ENCODE results near the gene TBX2.

The TBX2 gene

DNA sequence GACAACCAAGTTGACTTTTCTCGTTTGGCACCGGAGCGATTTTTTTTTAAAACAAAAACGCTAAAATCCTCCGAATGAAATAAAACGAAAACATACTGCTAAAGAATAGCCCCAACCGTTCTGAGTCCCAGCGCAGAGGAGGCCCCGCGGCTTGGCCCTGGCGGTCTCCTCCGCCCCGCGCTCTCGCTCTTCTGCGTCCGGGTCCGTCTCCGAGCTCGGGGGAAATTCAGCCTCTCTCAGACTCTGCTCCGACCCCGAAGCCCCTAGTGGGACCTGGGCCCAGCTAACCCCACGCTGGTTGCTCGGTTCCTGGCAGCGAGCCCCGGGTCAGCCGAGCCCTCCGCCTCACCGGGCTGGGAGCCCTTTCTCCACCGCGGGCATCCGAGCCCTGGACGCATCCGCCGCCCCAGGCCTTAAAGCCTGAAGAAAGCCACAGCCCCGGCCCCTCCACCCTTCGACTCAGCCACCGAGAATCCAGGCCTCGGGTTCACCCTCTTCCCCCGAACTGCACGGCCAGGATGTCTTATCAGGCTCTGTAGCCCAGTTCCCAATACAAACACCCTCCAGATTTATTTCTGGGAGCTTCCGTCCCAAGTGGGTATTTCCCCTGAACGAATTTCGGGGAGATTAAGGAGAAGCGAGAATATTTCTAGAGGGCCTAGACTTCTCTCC is 1.2 kb downstream of the TBX2 start:
- H3K27me3 ChIP-seq (ENCODE audit: control insufficient read depth in 1 of 2, insufficient read depth in 2 of 2, low read length in 2 of 2): peaks cover 64 to 91% of the 10 kb centered on the region in 2 donors

DNA sequence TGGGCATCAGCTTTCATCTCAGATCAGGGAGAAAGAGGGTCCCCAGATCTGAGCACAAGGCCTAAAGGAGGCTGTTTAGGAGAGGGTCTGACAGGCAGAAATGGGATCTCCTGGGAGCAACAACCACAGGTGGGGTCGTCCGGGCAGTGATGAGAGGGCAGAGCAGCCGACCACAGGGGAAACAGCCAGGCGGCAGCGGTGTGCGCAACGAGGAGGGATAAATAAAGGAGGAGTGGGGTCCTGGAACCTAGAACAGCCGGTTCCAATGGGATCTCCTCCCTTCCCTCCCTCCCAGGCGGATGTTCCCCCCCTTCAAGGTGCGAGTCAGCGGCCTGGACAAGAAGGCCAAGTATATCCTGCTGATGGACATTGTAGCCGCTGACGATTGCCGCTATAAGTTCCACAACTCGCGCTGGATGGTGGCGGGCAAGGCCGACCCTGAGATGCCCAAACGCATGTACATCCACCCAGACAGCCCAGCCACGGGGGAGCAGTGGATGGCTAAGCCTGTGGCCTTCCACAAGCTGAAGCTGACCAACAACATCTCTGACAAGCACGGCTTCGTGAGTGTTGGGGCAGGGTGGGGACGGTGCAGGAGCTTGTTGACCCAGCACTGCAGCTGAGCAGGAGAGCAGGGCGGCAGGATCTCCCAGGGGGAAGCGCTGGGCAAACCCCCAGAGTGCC is 1.9 kb downstream of the TBX2 start:
- Histone ChIP-seq H3K9me3 (ENCODE audit: low read length) (peaks cover 4% of the 10 kb centered on the region), H3K27me3 (ENCODE audit: control insufficient read depth in 1 of 2, insufficient read depth in 2 of 2, low read length in 2 of 2) (peaks cover 69 to 90% of the 10 kb centered on the region in 2 donors), H3K27ac (ENCODE audit: low read depth, low read length) (no peak overlapping the region), H3K36me3 (ENCODE audit: insufficient read depth, low read length) (no peaks in the 10 kb centered on the region), H3K4me1 (ENCODE audit: insufficient read depth, low read length) (peaks cover 32% of the 10 kb centered on the region), H3K4me3 (ENCODE audit: low read depth in 1 of 2, low read length in 2 of 2) (peak overlapping the region; percentile 8 to 45), H3K9ac (ENCODE audit: low read length) (no peak overlapping the region)

More for the DNA sequence above, 1.2 kb downstream of the TBX2 start:
- no peaks in the 10 kb centered on the region for H3K36me3 ChIP-seq (ENCODE audit: insufficient read depth, low read length)
- H3K4me1 ChIP-seq (ENCODE audit: insufficient read depth, low read length): peaks cover 32% of the 10 kb centered on the region
- no peak overlapping the region for H3K27ac ChIP-seq (ENCODE audit: low read depth, low read length)
- no peak overlapping the region for H3K9ac ChIP-seq (ENCODE audit: low read length)
- peak overlapping the region; percentile 8 to 45 for H3K4me3 ChIP-seq (ENCODE audit: low read depth in 1 of 2, low read length in 2 of 2)
- H3K9me3 ChIP-seq (ENCODE audit: low read length): peaks cover 4% of the 10 kb centered on the region

DNA sequence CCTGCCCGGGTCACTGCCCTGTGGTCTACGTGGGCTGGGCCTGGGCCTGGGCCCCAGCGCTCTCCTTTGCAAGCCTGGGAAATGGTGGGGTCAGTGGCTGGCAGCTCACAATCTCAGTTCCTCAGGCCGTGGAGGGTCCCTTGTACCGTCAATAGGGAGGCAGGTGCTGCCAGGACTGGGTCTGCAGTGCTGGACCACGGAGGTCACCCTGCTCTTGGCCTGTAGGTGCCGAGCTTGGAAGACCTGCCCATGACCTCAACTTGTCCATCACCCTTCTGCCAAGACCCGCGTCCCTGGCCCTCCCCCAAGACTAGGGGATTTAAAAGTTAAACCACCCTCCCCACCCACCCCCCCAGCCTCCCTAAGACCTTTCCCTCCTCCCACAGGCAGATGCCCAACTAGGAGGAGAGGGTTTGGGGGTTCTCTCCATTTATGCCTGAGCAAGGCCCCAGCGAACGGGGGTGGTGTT is 2.5 kb downstream of the TBX2 start:
- peaks cover 32% of the 10 kb centered on the region for H3K4me1 ChIP-seq (ENCODE audit: insufficient read depth, low read length)
- H3K9me3 ChIP-seq (ENCODE audit: low read length): peaks cover 4% of the 10 kb centered on the region
- H3K27me3 ChIP-seq (ENCODE audit: control insufficient read depth in 1 of 2, insufficient read depth in 2 of 2, low read length in 2 of 2): peaks cover 72 to 89% of the 10 kb centered on the region in 2 donors
- no peak overlapping the region for H3K4me3 ChIP-seq (ENCODE audit: low read depth in 1 of 2, low read length in 2 of 2)
- no peaks in the 10 kb centered on the region for H3K36me3 ChIP-seq (ENCODE audit: insufficient read depth, low read length)
- H3K9ac ChIP-seq (ENCODE audit: low read length): no peak overlapping the region
- no peak overlapping the region for H3K27ac ChIP-seq (ENCODE audit: low read depth, low read length)

DNA sequence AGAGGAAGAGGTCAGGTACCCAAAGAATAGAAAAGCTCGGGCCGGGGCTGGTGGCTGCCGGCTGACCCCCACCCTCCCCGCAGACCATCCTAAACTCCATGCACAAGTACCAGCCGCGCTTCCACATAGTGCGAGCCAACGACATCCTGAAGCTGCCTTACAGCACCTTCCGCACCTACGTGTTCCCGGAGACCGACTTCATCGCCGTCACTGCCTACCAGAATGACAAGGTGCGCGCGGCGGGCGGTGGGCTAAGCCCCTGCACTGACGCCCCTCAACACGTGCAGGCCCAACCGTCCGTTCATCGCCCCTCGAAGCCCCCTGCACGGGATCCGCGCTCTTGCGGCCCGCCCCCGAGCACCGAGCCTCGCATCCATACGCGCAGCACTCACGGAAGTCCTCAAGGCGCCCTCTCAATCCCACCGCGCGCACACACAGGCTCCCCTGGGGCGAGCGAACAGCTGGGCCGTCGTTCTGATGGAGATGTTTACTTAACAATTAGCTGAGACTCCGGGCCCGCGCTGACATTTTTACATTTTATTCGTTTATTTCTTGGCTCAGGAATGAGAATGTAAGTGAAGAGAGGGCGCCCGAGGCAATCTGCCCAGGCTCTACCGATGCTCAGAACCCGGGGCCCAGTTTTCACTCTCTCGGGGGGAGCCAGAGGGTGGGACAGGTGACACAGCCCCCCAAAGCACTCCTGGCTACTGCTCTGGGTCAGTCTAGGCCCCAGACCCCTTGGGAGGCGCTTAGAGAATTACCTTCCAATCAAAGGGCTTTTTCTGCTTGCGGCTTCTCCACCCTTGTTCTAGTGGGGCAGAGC is 3.5 kb downstream of the TBX2 start:
- H3K9ac ChIP-seq (ENCODE audit: low read length): no peak overlapping the region
- no peaks in the 10 kb centered on the region for H3K36me3 ChIP-seq (ENCODE audit: insufficient read depth, low read length)
- peaks cover 4% of the 10 kb centered on the region for H3K9me3 ChIP-seq (ENCODE audit: low read length)
- peaks cover 66 to 89% of the 10 kb centered on the region in 2 donors for H3K27me3 ChIP-seq (ENCODE audit: control insufficient read depth in 1 of 2, insufficient read depth in 2 of 2, low read length in 2 of 2)
- H3K4me1 ChIP-seq (ENCODE audit: insufficient read depth, low read length): peaks cover 26% of the 10 kb centered on the region
- no peak overlapping the region for H3K27ac ChIP-seq (ENCODE audit: low read depth, low read length)
- H3K4me3 ChIP-seq (ENCODE audit: low read depth in 1 of 2, low read length in 2 of 2): no peak overlapping the region

DNA sequence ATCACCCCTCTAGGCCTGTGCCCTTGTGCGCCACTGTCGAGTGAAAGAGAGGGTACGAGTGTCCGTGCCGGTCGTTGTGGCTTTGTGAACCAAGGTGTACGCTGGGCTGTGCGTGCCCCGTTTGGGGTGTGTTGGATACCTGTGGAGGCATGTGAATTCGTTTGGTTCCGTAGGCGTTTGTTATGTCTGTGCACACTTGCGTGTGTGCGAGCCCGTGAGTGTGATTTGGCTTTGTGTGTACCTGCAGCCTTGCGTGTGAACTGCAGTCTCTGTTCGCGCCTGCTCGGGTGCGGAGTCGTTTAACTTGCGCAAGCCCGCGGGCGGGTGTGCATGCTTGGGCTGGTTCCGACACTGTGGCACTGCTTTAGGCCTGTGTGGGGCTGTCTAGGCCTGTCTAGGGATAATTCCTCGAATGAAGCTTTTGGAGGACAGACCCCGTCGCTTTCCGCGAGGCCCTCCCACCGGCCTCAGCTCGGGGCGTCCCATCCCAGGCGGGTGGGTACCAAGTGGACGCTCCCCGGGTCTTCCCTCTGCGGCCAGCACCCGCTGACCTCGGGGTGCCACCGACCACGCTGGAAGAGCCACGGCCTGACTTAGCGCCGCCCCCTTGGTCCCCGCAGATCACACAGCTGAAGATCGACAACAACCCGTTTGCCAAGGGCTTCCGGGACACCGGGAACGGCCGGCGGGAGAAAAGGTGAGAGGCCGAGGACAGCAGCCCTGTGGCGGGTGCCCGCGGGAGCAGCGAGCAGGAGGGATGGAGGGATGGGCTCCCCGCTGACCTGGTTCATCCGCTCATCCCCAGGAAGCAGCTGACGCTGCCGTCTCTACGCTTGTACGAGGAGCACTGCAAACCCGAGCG is 4.4 kb downstream of the TBX2 start:
- Histone ChIP-seq H3K36me3 (ENCODE audit: insufficient read depth, low read length) (no peaks in the 10 kb centered on the region), H3K27me3 (ENCODE audit: control insufficient read depth in 1 of 2, insufficient read depth in 2 of 2, low read length in 2 of 2) (peaks cover 66 to 89% of the 10 kb centered on the region in 2 donors), H3K4me1 (ENCODE audit: insufficient read depth, low read length) (peaks cover 30% of the 10 kb centered on the region), H3K27ac (ENCODE audit: low read depth, low read length) (no peak overlapping the region), H3K9me3 (ENCODE audit: low read length) (peaks cover 4% of the 10 kb centered on the region), H3K9ac (ENCODE audit: low read length) (no peak overlapping the region), H3K4me3 (ENCODE audit: low read depth in 1 of 2, low read length in 2 of 2) (no peak overlapping the region)

DNA sequence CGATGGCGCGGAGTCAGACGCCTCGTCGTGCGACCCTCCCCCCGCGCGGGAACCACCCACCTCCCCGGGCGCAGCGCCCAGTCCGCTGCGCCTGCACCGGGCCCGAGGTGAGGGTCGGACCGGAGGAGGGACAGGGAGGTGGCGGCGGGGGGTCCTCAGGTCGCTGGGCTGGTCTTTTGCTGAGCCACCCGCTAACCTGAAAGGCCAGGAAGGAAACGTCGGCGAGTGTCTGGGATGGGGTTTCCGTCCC is 4.9 kb downstream of the TBX2 start:
- H3K4me1 ChIP-seq (ENCODE audit: insufficient read depth, low read length): peaks cover 31% of the 10 kb centered on the region
- H3K9me3 ChIP-seq (ENCODE audit: low read length): peaks cover 4% of the 10 kb centered on the region
- no peaks in the 10 kb centered on the region for H3K36me3 ChIP-seq (ENCODE audit: insufficient read depth, low read length)
- H3K27ac ChIP-seq (ENCODE audit: low read depth, low read length): no peak overlapping the region
- H3K27me3 ChIP-seq (ENCODE audit: control insufficient read depth in 1 of 2, insufficient read depth in 2 of 2, low read length in 2 of 2): peaks cover 66 to 87% of the 10 kb centered on the region in 2 donors
- no peak overlapping the region for H3K4me3 ChIP-seq (ENCODE audit: low read depth in 1 of 2, low read length in 2 of 2)
- no peak overlapping the region for H3K9ac ChIP-seq (ENCODE audit: low read length)

DNA sequence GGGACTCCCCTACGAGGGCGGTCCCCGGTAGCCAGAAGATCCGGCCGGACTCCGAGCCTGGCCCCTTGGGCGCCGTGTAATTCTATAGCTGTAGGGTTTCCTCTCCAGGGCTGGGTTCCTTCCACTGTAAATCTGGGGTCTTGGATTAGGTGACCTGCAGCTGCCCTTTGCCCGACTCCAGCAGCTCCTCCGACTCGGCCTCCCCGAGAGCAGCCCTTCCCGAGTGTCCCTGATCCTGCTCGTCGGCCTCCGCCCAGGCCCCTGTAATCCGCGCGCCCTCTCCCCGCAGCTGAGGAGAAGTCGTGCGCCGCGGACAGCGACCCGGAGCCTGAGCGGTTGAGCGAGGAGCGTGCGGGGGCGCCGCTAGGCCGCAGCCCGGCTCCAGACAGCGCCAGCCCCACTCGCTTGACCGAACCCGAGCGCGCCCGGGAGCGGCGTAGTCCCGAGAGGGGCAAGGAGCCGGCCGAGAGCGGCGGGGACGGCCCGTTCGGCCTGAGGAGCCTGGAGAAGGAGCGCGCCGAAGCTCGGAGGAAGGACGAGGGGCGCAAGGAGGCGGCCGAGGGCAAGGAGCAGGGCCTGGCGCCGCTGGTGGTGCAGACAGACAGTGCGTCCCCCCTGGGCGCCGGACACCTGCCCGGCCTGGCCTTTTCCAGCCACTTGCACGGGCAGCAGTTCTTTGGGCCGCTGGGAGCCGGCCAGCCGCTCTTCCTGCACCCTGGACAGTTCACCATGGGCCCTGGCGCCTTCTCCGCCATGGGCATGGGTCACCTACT is 5.5 kb downstream of the TBX2 start:
- Histone ChIP-seq H3K4me1 (ENCODE audit: insufficient read depth, low read length) (peaks cover 34% of the 10 kb centered on the region), H3K9ac (ENCODE audit: low read length) (no peak overlapping the region), H3K4me3 (ENCODE audit: low read depth in 1 of 2, low read length in 2 of 2) (no peak overlapping the region), H3K36me3 (ENCODE audit: insufficient read depth, low read length) (no peaks in the 10 kb centered on the region), H3K9me3 (ENCODE audit: low read length) (peaks cover 4% of the 10 kb centered on the region), H3K27ac (ENCODE audit: low read depth, low read length) (no peak overlapping the region), H3K27me3 (ENCODE audit: control insufficient read depth in 1 of 2, insufficient read depth in 2 of 2, low read length in 2 of 2) (peaks cover 70 to 89% of the 10 kb centered on the region in 2 donors)

DNA sequence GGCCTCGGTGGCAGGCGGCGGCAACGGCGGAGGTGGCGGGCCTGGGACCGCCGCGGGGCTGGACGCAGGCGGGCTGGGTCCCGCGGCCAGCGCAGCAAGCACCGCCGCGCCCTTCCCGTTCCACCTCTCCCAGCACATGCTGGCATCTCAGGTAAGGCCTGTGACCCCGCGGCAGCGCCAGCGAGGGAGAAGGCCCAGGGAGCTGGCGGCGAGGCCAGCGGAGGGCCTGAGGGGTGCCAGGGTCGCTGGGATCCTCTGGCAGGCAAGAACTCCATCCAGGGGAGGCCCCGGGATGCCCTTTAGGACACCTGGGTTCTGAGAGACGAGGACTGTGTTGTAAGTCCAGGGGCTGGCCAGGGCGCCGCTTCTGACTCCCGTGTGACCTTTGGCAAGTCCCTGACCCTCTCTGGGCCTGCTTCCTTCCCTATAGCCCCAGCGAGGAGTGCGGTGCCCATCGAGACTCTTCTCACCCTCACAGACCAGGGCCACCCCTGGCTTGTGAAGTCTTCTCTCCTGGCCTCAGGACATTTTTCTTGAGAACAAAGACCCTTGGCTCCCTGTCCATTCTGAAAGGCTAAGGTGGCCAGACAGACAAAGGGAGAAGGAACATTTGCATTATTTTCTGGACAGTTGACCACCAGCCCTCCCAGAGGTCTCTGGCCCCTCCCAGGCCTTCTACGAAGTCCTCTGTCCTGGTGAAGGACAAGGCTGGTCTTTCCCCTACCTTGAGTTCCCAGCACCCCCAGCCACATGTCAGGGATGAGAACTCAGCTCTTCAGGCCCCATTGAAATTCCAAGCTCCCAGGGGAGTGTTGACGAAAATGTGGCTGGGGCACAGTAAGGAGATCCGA is 6.3 kb downstream of the TBX2 start:
- peaks cover 4% of the 10 kb centered on the region for H3K9me3 ChIP-seq (ENCODE audit: low read length)
- H3K27ac ChIP-seq (ENCODE audit: low read depth, low read length): no peak overlapping the region
- no peak overlapping the region for H3K4me3 ChIP-seq (ENCODE audit: low read depth in 1 of 2, low read length in 2 of 2)
- peaks cover 73 to 93% of the 10 kb centered on the region in 2 donors for H3K27me3 ChIP-seq (ENCODE audit: control insufficient read depth in 1 of 2, insufficient read depth in 2 of 2, low read length in 2 of 2)
- H3K9ac ChIP-seq (ENCODE audit: low read length): no peak overlapping the region
- H3K4me1 ChIP-seq (ENCODE audit: insufficient read depth, low read length): peaks cover 35% of the 10 kb centered on the region
- H3K36me3 ChIP-seq (ENCODE audit: insufficient read depth, low read length): no peaks in the 10 kb centered on the region

DNA sequence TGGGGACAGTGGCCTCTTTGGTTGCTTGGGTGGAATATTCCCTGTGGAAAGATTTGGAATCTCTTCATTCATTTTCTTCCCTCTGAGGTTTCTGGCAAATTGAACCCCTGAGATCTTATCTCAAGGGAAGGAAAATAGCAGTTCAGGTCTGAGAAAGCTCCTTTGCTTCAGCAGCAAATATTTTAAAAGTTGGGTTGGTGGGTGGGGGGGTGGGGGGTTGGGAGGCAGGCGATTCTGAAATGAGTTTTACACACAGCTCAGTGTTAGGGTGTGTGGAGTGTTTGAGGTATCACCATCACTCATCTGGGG is 6.8 kb downstream of the TBX2 start:
- H3K36me3 ChIP-seq (ENCODE audit: insufficient read depth, low read length): no peaks in the 10 kb centered on the region
- H3K27me3 ChIP-seq (ENCODE audit: control insufficient read depth in 1 of 2, insufficient read depth in 2 of 2, low read length in 2 of 2): peaks cover 67 to 93% of the 10 kb centered on the region in 2 donors
- peaks cover 33% of the 10 kb centered on the region for H3K4me1 ChIP-seq (ENCODE audit: insufficient read depth, low read length)
- peaks cover 4% of the 10 kb centered on the region for H3K9me3 ChIP-seq (ENCODE audit: low read length)
- no peak overlapping the region for H3K27ac ChIP-seq (ENCODE audit: low read depth, low read length)
- H3K4me3 ChIP-seq (ENCODE audit: low read depth in 1 of 2, low read length in 2 of 2): no peak overlapping the region
- no peak overlapping the region for H3K9ac ChIP-seq (ENCODE audit: low read length)

Measured in muscle layer of colon (tissue), 2 donors.